NCI-H774 (cell line): ENCODE results near the gene NOC4L.

ENCODE experiments used
- DNase-seq: peaks from one replicate; lab custom pipeline; 2025; lab: John Stamatoyannopoulos, UW

The NOC4L gene

DNA sequence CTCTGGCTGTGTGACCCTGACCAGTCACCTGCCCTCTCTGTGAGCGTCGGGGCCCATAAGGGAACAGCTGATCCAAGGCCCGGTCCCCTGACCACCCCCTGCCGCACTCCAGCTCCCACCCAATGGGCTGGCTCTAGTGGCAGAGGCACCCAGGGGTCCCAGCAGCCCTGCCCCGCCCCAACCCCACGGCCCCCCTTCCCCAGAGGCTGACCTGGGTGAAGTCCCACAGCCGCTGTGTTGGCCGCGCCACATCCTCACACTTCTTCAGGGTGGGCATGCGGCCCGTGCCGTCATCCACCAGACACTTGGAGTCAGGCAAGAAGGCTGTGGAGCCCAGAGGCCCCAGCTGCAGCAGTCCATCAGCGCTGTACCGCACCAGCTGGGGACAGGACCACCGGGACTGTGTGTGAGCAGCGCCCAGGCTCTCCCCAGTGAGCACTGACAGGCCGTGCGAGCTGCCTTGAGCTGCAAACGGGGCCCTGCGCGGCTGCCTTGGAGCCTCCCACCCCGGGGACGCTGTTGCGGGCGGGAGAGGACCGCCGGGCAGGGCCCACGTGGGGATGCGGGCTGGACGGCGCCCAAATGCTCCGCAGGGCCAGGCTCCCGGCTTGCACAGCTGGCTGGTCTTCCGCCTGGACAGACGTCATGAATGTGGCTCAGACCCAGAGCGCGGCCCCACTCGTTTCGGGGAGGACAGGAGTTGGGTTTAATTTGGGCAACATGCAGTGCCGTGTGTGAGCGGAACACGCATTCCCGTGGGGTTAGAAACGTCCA lies 53.5 kb downstream of the NOC4L start:
- no peak for DNase-seq

DNA sequence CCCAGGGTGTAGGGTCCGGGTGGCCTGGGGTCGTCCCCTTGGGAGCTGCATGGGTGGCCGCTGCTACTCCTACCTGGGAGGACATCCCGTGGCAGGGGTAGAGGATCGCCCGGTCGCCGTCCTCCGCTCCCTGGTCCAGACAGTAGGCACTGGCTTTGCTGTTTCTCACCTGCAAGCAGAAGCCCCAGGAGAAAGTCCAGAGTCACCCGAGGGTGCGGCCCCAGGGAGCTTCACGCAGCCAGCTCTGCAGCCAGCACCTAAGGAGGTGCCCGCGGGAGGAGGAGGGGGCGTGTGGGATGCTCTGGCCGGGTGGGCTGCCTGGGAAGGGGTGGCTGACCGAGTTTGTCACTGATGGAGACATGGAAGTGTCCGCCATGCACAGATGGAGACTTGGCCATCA lies 54.8 kb downstream of the NOC4L start:
- DNase-seq, result no peak

DNA sequence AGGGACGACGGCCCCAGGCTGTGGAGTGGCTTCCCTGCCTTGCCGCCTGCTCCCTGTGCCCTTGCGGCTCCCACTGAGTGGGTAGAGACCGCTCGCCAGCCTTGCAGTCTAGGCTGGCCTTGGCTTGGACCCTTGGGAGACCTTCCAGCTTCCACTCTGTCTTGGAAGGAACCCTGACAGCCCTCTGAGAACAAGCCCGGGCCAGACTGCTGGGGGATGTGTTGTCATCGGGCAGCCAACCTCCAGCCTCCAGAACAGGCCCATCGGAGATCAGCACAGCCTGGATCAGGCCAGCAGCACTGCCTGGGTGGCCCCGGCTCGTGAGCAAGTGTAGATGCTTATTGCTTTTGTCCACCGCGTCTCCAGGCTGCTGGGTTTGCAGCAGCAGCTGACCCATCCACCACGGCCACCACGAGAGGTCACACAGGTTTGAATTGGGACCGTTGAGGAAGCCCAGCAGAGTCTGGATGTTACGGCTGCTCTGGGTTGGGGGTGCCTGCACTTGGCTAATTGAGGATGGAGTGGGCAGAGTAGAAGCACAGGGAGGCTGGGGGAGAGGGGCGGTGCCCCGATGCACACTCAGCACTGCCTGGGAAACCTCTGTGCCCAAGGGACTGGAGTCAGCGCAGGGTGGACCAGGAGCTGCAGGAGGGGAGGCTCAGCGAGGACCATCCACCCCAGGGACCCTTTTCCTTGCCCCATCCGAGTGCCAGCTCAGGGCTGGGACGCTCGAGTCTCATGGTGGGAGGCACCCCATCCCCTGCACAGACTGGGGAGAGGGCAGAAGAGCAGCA lies 55.5 kb downstream of the NOC4L start:
- no peak for DNase-seq

DNA sequence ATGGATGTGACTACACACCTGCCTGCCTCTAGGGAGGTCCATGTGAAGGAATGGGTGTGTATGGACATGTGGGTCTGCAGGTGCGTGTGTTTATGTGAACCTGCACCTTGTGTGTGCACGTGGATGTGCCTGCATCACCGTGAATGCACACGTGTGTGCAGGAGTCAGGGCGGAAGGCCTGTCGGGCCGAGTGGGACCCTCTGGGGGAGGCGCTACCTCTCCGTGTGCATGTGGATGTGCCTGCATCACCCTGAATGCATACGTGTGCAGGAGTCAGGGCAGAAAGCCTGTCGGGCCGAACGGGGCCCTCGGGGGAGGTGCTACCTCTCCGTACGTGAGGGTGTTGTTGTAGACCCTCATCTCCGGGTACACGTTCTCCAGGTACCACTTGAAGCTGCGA lies 56.5 kb downstream of the NOC4L start:
- DNase-seq, result no peak

DNA sequence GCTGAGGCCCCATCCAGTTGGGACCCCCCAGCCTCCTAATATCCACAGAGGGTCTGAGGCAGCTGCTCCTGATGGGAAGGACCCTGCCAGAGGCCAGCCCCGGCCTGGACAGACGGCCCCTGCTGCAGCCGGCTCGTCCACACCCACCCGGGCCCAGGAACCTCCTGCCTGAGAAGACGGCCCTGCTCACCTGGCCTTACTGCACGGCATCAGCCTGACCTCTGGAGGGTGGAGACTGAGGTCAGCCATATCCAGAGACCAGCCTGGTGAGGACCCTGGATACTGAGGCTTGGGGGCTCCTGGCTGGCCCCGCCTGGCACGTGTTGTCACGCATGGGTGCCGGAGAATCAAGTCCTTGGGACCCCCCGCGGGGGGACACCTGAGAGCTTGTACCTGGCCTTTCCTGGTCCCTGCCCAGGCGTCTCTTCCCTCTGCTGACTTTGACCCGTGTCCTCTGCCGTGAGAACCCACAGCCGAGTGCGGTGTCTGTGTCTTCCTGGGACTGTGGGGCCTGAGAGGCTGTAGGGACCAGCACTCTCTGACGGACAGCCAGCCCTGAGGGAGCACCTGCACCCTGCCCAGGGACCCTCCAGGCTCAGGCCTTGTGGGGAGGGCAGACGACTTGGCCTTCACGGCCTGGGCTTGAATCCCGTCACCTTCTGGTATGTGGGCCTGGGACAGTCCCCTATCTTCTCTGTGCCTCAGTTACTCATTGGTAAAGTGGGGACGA lies 57.3 kb downstream of the NOC4L start:
- DNase-seq, result no peak
